Adrenal gland (tissue), 5 donors: ENCODE measurements around the gene PTPN14.

Source experiments
- CTCF ChIP-seq, 6 experiments: fragments of 450-650 bp in 4 of 6; fragments of 200-600 bp in 2 of 6; sonication (generic) in 1 of 6; IDR thresholded peaks; 1 replicate in 5 of 6; 2 replicates in 1 of 6; pipeline versions ENCODE4 v1.5.1 to v1.8.0; 2016 to 2021; ENCODE audit warnings: antibody characterized with exemption in 6 of 6, mild to moderate bottlenecking in 2 of 6, moderate library complexity in 1 of 6
- POLR2A ChIP-seq, 2 donors: fragments of 450-650 bp; IDR thresholded peaks; one replicate each; pipeline ENCODE4 v1.6.1; 2017; ENCODE audit warnings: antibody characterized with exemption in 2 of 2, mild to moderate bottlenecking in 2 of 2, moderate library complexity in 1 of 2
- donor health status: DM: no; HTN: no; CAD: no.

- TF ChIP-seq CTCF (IDR thresholded peaks at IDR 0.05) (no peak), POLR2A (IDR thresholded peaks at IDR 0.05) (no peak)
Observed at GRCh38 chr1:214314178-214314843, 237.1 kb downstream of the PTPN14 start.
